ENCODE measurements around the gene MZT2B. TPM values are rescaled to one million over a fixed set of nuclear protein-coding genes. Genes with fewer than 3 reads are reported as not detected.
"Not testable (repeated sequence)": the region's sequence is repeated elsewhere in the genome, so short reads cannot be mapped to it uniquely, and the experiment has no call there.

MZT2B gene
- total RNA-seq, 1 experiment from 2014 or later: 111 TPM

DNA sequence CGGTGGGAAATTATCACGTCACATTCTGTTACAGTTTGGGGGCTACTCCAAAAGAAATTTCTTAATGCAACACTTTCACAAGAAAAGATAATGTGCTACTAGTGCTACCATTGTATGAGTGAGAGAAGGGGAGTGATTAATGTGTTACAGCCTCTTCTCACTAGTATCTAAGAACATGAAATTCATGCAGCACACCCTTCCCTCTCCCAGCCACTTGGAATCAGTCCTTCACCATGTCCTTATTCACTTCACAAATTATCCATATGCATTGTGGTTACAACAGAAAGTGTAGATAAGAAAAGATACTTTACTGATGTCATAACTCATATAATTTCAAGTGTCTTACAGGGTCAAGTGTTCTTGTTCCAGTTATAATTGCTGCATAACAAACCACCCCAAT, 37.1 kb downstream of the MZT2B start:
- not testable (repeated sequence) for DNase-seq (ENCODE audit: low read depth)

DNA sequence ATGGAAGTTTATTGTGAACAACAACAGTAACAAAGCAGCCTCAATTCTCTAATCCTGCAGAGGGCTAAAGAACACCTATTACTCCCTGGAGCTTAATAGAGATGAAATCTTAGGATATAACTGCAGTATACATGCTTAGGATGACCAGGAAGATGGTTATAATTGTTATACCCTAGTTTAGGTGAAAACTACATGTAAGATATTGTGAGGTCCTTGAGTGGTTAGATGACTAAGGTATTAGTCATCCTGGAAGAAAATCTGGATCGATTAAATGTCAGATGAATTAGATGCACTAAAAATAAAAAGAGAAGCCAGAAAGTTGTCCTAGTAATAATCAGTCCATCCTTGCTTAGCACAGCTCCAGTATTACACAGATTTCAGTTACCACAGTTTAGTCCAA, 38.4 kb downstream of the MZT2B start:
- not testable (repeated sequence) for DNase-seq (ENCODE audit: low read depth)

DNA sequence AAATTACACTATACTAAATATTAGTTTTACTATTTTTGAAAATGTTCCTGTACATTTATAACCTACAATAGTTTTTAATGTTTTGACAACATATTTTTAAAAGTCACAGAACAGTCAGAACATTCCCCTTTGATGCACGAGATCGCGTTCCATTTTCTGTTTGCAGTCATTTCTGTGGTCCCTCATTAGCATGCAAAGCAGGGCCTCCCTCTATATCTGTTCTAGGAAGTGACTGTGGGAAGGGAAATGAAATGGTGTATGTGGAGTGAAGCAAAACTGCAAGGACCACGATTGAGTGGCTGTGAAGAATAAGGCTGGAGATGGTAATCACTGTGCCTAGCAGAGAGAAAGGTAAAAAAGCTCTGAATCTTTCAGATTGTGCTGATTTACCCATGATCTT, 40.5 kb downstream of the MZT2B start:
- DNase-seq (ENCODE audit: low read depth): not testable (repeated sequence)

DNA sequence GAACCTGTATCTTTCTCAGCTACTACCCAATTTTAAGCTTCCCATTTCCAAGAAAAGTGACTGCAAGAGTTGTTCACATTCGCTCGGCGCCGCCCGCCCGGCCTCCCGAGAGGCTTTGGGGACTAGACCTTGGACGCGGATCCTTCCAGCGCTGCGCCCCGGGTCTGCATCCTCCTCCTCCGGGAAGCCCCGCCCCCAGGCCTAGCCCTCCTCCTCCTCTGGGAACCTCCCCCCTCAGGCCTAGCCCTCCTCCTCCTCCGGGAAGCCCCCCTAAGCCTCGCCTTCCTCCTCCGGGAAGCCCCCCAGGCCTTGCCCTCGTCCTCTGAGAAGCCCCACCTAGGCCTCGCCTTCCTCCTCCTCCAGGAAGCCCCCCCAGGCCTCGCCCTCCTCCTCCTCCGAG, 45.9 kb downstream of the MZT2B start:
- not testable (repeated sequence) for DNase-seq (ENCODE audit: low read depth)

DNA sequence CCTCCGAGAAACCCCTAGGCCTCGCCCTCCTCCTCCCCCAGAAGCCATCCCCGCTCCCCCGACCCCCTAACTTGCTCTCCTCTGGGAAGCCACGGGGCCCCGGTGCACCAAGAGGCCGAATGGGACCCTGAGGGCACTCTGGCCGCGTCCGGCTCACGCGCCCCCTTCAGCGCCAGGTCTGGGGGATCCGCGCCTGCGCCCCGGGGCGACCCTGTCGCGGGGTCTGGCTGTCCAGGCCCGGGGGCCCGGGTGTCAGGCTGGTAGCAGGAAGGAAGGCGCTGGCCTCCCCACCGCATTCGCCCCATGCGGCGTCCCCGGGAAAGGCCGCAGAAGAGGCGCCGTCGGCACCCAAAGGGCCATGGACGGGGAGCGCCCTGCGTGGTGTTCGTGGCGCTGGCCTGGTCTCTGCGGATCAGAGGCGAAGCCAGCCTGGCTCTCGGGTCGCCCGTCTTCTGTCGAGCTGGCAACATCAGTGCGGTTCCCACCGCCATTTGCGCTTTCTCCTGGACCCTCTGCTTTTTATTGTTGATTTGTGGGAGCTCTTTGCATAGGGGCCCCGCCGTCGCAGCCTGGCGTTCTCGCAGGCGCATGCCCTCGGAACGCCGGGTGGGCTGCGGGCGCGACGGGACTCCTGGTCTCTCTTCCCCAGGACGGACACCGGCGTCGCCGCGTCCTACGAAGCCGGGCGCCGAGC, 46.6 kb downstream of the MZT2B start:
- DNase-seq (ENCODE audit: low read depth): not testable (repeated sequence)

DNA sequence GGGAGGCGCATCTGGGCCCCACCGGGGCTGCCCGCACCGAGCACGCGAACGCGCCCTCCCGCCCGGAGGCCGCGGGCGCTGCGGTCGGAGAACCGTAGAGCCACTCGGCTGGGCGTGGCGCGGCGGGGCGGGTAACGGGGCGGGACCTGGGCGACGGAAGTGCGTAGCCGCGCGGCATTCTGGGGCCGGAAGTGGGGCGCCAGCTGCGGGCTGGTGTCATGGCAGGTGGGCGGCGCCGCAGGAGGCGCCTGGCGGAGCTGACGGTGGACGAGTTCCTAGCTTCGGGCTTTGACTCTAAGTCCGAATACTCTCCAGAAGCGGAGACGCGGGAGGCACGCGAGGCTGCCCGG, 47.1 kb downstream of the MZT2B start:
- DNase-seq (ENCODE audit: low read depth): not testable (repeated sequence)

DNA sequence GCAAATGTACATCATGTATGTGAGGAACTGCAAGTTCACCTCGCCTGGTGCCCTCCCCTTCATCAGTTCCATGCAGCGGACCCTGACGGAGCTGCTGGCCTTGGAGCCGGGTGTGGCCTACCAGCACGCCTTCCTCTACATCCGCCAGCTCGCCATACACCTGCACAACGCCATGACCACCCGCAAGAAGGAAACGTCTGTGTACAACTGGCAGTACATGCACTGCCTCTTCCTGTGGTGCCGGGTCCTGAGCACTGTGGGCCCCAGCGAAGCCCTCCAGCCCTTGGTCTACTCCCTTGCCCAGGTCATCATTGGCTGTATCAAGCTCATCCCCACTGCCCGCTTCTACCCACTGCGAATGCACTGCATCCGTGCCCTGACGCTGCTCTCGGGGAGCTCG, 48.3 kb downstream of the MZT2B start:
- not testable (repeated sequence) for DNase-seq (ENCODE audit: low read depth)

DNA sequence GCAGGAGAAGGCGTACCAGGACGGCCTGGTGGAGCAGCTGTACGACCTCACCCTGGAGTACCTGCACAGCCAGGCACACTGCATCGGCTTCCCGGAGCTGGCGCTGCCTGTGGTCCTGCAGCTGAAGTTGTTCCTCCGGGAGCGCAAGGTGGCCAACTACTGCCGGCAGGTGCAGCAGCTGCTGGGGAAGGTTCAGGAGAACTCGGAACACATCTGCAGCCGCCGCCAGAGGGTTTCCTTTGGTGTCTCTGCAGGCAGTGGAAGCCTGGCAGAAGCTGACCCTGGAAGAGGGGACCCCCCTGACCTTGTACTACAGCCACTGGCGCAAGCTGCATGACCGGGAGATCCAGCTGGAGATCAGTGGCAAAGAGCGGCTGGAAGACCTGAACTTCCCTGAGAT, 48.8 kb downstream of the MZT2B start:
- not testable (repeated sequence) for DNase-seq (ENCODE audit: low read depth)

DNA sequence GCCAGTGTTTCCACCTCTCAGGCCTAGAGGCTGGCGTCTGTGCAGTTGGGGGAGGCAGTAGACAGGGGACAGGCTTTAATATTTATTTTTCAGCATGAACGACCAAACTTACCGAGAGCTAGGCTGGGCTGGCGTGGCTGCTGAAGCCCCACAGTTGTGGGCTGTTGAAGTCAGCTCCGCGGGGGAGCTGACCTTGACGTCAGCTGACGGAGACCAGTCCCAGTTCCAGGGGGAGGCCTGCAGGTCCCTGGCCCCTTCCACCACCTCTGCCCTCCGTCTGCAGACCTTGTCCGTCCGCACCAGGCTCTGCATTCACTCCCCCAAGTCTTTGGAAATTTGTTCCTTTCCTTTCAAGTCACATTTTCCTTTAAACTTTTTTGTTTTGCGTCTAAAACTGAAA, 49.6 kb downstream of the MZT2B start:
- no peak for DNase-seq (ENCODE audit: low read depth)

DNA sequence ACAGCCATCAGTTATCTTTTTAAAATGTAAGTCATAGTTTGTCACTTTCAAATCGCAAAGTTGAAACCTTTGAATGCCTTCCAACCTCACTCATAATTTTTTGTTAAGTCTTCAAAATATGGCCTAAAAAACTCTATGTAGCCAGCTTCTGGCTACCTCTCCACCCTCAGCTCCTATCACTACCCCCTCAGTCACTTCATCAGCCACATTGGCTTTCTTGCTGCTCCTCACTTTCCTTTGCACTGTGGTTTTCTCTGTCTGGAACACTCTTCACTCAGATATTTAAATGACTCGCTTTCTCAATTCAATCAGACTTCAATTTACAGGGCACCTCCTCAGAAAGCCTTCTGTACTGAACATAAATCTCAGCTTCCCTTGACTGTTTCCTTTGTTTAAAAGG, 51.0 kb downstream of the MZT2B start:
- DNase-seq (ENCODE audit: low read depth): not testable (repeated sequence)

DNA sequence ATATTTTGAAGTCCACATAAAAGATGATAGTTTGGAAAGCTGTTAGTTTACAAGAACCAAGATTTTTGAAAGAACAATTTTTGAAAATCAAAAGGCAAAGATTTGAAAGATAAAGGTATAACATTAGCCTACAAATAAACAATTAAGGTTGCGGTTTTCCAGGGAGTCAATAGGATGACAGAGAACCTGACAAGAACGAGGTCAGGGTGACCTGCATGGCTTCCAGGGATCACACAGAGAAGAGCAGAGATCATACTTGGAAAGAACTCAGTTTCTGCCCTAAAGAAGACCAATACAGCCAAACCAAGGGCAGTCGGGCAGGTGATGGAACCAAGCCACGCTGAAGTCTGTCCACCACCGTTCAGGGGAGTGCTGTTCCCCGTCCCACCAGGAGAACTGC, 57.5 kb downstream of the MZT2B start:
- not testable (repeated sequence) for DNase-seq (ENCODE audit: low read depth)

Other genes with a start within 250 kb of the MZT2B start
- gene RAB6C, start 202.6 kb upstream of the MZT2B start, total RNA-seq (2014; rRNA removed; shearing (Covaris generic)): 0.02 TPM in 1 of 2 replicates, not detected in the other
- not detected in 2 replicates for gene POTEF, start 53.0 kb upstream of the MZT2B start, total RNA-seq (2014; rRNA removed; shearing (Covaris generic))
- gene CCDC74B, start 37.1 kb upstream of the MZT2B start, total RNA-seq (2014; rRNA removed; shearing (Covaris generic)): 4.2 and 5.8 TPM in 2 replicates
- 24.2 and 35.0 TPM in 2 replicates for gene SMPD4, start 660 bp upstream of the MZT2B start, total RNA-seq (2014; rRNA removed; shearing (Covaris generic))
- not detected in 2 replicates for gene TUBA3E, start 16.2 kb downstream of the MZT2B start, total RNA-seq (2014; rRNA removed; shearing (Covaris generic))
- 91.1 and 97.3 TPM in 2 replicates for gene IMP4, start 160.6 kb downstream of the MZT2B start, total RNA-seq (2014; rRNA removed; shearing (Covaris generic))
- 16.5 and 19.0 TPM in 2 replicates for gene PTPN18, start 173.8 kb downstream of the MZT2B start, total RNA-seq (2014; rRNA removed; shearing (Covaris generic))